SK-MEL-5 (cell line): ENCODE results near the gene RPLP2. TPM values are rescaled to one million over a fixed set of nuclear protein-coding genes. Genes with fewer than 3 reads are reported as not detected.

Source experiments
- DNase-seq: peaks from one replicate; pipeline ENCODE4 v3.0.0-alpha.2; 2016; ENCODE audit warnings: low read depth, low spot score
- in situ Hi-C: cut with HindIII; loops from 2 replicates; pipeline ENCODE4 v1.10.0; 2016; ENCODE audit warnings: low sequenced_read_pairs, high pct_unique_total_duplicates, low pct_unique_long_range_greater_than_20kb
- total RNA-seq: library from RNA; depleted of rRNA; stranded (reverse); fragments of >200 nt; shearing (Covaris generic); gene quantifications from 2 replicates; pipeline ENCODE4 v1.2.3, GENCODE V29; 2014

Gene RPLP2
- total RNA-seq, 1 experiment from 2014 or later = 1,043 TPM

DNA sequence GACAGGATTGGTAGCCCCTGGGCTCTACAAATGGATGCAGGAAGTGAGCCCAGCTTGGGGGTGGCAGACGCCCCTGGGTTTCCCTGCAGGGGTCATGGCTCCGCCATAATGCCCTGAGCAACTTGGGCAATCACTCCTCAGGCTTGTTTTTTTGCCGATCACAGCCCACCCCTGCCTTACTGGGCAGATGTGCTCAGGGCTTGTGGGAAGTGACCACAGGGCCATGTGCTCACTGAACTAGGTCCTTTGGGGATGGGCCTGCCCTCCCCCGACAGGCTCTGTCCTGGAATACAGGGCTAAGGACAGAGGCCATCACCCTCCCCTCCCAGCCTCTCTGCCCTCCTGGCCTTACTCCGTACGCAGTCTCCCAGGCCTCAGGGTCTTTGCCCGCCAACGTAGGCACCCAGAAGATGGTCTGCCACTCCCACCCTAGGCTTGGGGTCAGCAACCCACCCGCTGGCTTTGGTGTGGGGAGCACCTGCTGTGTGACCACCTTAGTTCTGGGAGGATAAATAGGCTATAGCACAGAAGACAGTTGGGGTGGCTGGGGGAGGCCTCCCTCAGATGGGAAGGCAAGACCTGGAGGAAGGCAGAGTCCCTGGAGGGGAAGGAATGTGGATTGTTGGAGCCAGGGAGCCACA lies 3.8 kb downstream of the RPLP2 start:
- in situ Hi-C loops = no loop called here
- DNase-seq = no peak

DNA sequence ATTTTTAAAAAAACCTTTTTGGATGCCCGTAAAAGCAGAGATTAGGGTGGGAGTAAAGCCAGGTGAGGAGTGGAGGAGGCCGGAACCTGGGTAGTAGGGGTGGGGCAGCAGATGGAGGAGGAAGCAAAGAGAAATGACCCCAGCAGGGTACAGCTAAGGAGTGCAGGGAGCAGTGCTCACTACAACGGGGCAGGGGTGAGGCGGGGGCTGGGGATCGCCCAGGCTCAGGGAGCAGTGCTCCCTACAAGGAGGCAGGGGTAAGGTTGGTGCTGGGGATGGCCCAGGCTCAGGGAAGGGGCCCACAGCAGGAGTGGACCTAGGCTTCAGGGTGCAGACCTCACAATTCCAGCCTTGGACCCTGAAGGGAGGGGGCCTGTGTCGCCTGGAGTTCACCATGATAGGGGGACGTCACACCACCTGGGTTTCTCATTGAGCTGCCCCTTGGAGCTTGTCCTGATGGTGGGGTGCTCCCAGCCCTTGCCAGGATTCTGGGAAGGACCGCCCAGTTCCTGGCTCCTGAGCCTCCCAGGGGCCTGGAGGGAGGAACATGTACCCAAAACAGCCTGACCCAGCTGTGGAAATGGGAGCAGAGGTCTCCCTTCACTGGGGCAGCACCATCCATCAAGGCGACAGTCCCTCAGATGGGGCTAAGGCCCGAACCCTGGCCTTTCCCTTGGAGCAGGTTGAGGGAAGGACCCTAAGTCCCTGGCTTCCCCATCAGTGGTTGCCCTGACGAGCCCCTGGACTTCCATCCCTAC lies 6.1 kb downstream of the RPLP2 start:
- in situ Hi-C loops = no loop called here
- DNase-seq = no peak

DNA sequence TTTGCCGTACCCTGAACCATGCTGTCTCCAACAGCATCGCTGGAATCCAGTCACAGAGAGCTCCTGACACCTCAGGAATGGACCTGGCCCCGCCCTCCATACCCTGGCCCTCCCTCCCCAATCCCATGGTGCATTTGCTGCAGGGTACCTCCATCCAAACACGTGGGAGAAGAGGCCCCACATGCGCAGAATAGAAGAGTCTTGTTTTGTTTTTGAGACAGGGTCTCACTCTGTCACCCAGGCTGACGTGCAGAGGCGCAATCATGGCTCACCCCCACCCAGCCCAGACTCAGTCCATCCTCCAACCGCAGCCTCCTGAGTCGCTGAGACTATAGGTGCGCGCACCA lies 6.6 kb downstream of the RPLP2 start:
- in situ Hi-C loops = no loop called here
- DNase-seq = no peak

DNA sequence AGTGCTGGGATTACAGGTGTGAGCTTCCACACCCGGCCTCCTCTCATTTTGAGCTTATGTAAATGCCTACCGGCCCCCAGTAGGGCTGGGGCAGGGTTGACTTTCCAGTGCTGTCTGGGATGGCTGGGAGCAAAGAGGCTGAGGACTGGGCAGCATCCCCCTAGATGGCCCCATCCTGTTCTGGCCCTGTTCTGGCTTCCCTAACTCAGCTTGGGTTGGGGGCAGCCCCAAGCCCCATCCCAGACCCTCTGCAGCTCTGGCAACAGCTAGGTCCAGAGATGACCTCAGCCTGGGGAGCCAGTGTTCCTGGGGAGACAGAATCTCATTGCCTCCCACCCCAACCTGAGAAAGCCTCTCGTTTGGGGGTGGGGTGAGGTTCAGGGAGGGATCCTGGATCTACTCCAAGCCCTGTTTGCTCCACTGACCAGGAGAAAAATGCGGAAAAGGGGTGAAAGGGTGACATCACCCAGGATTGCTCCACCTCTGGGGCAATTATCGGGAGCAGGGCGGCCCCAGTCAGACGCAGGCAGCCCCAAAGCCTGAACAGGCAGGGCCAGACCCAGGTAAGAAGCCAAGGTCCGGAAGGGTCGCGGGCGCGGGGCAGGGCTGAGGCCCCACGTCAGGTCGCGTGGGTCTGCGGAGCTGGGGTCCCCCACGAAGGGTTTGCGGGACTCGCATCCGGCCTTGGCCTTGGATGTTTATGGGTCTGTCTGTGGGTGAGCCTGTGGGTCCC lies 8.8 kb downstream of the RPLP2 start, which contains the start of gene PNPLA2:
Gene PNPLA2 (plus strand): TSS at position 519 of the 733 bp plus-strand sequence. CDS start 805 bp downstream, outside the sequence.
- in situ Hi-C loops = no loop called here
- DNase-seq = no peak

DNA sequence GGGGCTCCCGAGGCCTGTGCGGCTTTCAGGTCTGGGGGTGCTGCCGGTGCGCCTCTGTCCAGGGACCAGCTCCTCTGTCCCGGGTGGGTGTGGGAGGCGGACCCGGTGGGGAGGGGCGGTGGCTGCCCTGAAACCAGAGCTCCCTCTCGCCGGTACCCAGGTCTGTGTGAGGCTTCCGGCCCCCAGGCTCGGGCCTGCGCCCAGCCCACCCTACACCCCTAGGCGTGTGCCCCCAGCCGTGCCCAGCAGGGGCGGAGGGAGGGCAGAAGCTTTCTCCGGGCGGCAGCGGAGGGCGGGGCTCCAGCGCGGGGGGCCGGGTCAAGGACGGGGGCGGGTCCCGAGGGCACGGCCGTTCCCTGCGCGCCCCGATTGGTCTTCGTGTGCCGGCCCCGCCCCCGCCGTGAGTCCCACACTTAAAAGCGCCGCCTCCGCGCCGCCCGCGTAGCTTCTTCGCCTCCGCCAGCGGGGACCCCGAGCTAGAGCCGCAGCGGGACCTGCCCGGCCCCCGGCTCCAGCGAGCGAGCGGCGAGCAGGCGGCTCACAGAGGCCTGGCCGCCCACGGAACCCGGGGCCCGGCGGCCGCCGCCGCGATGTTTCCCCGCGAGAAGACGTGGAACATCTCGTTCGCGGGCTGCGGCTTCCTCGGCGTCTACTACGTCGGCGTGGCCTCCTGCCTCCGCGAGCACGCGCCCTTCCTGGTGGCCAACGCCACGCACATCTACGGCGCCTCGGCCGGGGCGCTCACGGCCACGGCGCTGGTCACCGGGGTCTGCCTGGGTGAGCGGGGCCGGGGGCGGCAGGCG lies 9.6 kb downstream of the RPLP2 start:
- in situ Hi-C loops = no loop called here

DNA sequence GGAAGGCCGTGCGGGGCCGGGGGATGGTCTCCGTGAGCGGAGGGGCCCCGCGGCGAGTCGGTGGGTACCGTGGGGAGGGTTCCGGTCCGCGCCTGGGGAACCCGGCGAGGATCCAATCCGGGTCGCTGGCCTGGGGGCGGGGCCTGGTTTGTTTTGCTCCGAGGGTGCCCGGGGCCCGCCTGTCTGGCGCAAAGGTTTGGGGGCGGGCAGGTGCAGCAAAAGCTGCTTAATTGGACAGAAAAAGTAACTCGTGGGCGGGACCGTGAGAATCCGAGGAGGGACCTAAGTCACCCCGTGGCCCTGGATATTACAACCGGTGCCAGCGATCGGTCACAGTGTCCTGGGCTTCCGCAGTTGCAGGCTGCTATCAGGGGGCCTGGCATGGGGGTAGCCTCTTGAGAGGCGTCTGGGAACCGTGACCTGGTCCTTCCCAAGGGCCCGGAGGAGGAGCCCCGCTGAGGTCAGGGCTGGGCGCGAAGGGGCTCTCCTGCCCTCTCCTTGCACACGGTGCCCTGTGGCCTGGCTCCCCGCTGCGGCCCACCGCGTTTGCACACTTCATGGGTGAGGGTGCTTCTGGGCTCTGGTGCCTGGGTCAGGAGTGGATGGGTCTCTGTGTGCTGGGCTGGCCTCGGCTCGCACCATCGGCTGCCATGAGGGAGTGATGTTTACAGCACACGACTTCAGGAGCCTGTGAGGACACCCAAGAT lies 10.3 kb downstream of the RPLP2 start:
- in situ Hi-C loops = no loop called here
- DNase-seq = peak; percentile 70

More for the DNA sequence above, 9.6 kb downstream of the RPLP2 start:
- peak; percentile 82 for DNase-seq

DNA sequence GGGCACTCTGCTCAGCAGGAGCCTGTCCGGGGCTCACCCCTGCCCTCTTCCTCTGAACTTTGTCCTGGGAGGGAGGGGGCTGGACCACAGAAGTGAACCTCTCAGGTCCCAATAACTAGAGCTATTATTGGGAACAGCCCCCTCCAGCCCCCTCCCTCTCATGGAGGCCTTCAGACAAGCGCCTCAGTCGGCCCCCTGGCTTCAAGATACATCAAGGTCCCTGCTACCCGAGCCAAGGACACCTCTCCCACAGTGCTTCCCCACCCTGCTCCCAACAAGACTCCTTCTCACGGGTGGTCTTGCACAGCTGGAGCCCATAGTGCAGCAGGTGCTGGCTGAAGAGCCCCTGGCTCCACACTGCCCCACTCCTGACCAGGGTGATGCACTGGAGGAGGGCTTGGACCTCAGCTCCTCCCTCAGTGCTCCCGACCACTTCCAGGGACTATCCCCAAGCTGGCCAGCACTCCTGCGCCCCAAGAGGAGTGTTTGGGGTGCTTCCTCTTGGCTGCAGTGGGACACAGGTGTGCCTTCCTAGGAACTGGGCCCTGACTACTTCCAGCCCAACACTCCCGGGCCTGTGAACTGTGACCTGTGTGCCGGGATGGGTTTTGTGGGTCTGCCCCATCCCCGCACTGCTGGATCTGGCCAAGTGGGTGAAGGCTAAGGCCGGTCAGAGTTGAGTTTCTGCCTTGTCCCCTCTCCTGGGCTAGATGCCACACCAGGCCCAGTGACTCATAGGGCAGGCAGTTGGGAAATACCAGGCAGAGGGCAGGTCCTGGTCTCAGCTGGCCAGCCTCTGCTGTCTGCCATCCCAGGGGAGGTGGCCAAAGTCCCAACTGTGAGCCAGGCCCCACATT lies 11.1 kb downstream of the RPLP2 start:
- DNase-seq = no peak
- in situ Hi-C loops = no loop called here

DNA sequence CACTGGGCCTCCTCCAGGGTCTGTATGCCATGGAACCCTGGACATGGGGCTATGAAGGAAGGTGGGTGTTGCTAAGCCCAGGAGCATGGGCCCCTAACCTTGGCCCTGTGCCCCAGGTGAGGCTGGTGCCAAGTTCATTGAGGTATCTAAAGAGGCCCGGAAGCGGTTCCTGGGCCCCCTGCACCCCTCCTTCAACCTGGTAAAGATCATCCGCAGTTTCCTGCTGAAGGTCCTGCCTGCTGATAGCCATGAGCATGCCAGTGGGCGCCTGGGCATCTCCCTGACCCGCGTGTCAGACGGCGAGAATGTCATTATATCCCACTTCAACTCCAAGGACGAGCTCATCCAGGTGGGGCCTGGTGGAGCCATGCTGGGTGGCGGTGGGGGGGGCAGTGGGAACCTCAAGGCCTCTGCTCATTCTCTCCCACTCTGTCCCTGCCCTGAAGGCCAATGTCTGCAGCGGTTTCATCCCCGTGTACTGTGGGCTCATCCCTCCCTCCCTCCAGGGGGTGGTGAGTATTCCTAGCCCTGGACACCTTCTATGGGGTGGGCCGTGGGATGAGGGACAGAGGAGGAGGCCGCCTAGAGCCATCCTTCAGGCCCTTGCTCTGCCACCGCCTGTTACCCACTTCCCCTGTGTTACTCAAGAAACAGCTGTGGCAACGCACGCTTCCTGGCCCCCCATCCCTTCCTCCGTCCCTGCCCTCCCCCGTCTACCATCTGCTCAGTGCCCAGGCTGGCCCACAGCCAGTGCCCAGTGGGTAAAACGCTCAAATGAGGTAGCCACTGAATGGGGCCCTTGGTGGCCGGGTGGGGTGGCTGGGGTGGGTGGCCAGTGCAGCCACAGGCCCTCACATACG lies 12.0 kb downstream of the RPLP2 start:
- no peak for DNase-seq
- in situ Hi-C loops = no loop called here

DNA sequence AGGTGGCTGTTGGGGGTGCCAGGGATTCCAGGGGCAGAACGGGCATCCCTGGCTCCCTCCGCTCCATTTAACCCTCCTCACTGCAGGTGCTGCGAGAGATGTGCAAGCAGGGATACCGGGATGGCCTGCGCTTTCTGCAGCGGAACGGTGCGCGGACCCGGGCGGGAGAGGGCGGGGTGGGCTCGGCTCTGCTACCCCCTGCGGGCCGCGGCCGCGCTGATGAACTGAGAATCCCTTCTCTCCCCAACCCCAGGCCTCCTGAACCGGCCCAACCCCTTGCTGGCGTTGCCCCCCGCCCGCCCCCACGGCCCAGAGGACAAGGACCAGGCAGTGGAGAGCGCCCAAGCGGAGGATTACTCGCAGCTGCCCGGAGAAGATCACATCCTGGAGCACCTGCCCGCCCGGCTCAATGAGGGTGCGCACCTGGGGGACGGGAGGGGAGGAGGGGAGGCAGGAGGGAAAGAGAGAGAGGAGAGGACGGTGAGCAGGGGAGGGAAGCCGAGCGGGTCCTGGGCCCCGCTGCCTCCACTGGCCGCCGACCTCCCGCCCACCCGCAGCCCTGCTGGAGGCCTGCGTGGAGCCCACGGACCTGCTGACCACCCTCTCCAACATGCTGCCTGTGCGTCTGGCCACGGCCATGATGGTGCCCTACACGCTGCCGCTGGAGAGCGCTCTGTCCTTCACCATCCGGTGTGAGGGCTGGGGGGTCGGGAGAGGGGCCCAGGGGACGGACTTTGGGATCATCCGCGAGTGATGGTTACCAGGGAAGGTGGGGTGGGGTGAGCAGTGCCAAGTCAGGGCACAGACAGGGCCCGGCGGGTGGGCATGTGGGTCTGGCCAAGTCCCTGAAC lies 13.9 kb downstream of the RPLP2 start:
- in situ Hi-C loops = no loop called here
- DNase-seq = no peak

DNA sequence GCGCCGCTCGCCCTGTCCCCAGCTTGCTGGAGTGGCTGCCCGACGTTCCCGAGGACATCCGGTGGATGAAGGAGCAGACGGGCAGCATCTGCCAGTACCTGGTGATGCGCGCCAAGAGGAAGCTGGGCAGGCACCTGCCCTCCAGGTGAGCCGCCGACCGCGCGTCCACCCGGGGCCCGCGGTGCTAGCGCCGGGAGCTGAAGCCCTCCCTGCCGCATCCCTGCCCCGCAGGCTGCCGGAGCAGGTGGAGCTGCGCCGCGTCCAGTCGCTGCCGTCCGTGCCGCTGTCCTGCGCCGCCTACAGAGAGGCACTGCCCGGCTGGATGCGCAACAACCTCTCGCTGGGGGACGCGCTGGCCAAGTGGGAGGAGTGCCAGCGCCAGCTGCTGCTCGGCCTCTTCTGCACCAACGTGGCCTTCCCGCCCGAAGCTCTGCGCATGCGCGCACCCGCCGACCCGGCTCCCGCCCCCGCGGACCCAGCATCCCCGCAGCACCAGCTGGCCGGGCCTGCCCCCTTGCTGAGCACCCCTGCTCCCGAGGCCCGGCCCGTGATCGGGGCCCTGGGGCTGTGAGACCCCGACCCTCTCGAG lies 14.6 kb downstream of the RPLP2 start:
- in situ Hi-C loops = no loop called here

DNA sequence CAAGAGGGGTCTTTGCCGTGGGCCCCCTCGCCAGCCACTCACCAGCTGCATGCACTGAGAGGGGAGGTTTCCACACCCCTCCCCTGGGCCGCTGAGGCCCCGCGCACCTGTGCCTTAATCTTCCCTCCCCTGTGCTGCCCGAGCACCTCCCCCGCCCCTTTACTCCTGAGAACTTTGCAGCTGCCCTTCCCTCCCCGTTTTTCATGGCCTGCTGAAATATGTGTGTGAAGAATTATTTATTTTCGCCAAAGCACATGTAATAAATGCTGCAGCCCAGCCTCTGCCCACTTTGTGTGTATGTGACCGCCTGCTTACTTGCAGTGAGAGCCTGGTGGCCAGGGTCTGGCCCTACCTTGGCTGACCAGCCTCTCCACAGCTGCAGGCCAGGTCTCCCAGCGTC lies 15.2 kb downstream of the RPLP2 start:
- no peak for DNase-seq
- in situ Hi-C loops = no loop called here

More for the DNA sequence above, 14.6 kb downstream of the RPLP2 start:
- no peak for DNase-seq

DNA sequence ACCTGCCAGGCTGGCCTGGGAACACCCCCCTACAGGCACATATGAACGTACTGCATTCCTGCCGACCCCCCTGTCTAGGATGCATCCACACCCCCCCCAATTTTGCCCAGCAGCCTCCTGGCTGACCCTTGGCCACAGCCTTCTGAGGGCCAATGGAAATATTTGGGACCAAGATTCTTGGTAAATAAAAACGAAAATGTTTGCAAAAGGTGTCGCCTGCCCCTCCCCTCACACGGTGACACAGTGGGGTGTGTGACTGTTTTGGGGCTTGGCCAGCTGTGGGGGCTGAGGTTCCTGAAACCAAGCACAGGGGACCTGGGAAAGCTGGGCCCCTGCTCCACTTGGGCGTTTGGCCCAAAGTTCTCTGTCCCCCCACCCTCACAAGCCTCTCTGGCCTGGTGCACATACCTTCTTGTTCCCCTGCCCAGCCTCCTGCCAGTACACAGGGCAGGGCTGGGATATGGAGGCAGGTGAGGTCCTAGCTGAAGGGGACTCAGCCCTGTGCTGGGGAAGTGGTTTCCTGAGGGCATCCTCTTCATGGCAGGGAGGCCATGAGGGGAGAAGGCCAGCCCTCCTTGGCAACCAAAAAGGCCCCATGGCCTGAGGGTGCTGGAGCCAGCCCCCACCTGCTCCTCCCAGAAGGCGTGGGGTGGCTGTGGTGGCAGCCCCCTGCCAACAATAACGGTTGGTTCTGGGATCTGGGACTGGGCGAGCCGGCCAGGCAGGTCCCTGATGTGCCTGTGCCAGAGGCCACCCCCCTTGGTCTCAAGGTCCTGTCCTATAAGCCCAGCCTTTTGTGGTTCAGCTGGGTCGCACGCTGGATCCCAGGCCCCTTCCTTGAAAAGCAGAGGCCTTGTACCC lies 15.8 kb downstream of the RPLP2 start:
- in situ Hi-C loops = no loop called here
- DNase-seq = no peak

DNA sequence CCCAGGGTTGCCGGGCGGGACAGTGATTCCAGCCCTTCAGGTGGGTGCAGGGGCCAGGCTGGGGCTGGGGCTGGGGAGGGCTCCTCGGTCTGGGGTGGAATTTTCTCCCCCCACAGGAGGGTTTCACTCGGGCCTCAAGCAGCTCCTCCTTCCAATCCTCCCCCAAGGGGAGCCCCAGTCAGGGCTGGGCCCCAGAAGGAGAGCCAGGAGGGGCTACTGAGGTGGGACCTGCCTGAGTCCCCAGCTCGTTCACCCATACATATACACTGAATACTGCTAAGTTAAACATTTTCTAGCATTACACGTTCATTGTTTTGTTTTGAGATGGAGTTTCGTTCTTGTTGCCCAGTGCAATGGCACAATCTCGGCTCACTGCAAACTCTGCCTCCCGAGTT lies 16.5 kb downstream of the RPLP2 start:
- in situ Hi-C loops = no loop called here

DNA sequence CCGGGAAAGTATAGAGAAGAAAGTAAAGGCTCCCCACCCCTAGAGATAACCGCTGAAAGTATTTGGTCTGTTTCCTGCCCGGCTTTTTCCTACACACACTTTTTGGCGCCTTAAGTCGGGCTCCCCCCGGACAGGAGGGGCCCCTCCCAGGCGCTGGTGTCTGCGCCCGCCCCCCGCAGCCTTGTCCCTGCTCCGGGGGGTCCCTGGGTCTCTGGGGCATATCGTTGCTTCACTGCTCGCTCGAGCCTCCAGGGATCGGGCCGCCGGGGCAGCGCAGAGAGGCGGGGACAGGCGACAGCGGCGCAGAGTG lies 17.0 kb downstream of the RPLP2 start:
- no peak for DNase-seq
- in situ Hi-C loops = no loop called here

More for the DNA sequence above, 16.5 kb downstream of the RPLP2 start:
- no peak for DNase-seq
